NCI-H1694 treated with DMSO at 0.1 percent for 48 hours (cell line): ENCODE data around the gene CPNE4.

Source experiments
- DNase-seq: peaks from one replicate; lab custom pipeline; 2025; lab: John Stamatoyannopoulos, UW

Gene CPNE4

GRCh38 chr3:131881777-131882176, 153.0 kb downstream of the CPNE4 start:
- DNase-seq, result no peak

GRCh38 chr3:131880948-131881347, 153.9 kb downstream of the CPNE4 start:
- DNase-seq, result no peak

GRCh38 chr3:131868203-131868602, 166.6 kb downstream of the CPNE4 start:
- no peak for DNase-seq

GRCh38 chr3:131856171-131856570, 178.6 kb downstream of the CPNE4 start:
- DNase-seq, result no peak

GRCh38 chr3:131850223-131850622, 184.6 kb downstream of the CPNE4 start:
- no peak for DNase-seq

GRCh38 chr3:131849616-131850015, 185.2 kb downstream of the CPNE4 start:
- no peak for DNase-seq

DNA sequence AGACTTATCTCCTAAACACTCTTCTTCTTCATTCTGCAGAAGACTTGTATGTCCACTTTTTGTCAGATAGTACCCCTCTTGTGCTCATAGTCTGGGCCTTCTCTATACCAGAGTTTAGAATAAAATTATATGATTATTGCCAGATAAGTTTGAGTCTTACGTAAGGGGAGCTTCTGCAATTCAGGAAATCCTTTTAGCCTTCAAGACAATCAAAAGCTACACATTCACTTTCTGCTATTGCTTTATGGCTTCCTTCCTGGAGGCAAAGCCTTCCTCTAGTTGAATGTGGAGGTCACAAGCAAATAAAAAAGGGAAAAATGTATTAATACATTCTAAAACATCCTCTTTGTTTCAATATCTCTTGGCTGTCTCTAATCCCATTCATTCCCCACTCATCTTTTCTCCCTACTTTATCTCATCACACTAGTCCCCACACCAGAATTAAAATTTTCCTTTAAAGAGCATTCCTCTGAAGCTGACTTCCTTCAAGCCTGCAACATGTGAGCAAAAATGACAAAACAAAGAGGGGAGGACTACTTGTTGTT, 186.8 kb downstream of the CPNE4 start:
- no peak for DNase-seq

DNA sequence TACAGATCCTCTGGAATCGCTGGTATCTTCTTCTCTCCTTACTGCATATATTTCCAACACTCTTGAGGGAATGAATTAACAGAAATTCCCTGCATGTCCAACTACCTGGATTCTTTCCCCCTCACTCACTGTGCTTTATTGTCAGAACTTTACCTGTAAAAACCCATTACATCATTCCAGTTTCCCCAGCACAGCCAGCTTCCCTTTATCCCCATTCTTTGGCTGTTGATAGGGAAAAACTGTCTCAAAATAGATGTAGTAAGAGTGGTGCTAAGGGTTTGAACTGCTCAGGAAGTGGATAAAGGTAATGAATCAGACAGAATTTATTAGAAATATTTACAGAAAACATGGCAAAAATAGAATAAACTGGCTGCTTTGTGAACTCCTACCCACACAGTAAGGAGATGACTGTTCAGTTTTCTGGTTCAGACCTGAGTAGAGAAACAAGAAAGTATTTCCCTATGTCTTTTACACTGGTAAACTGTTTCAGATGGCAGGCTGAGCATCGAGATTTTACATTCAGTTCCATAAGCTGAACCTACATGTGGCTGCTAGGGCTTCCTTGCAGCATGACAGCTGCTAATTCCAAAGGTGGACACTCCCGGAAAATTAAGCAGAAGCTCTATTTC, 188.4 kb downstream of the CPNE4 start:
- no peak for DNase-seq

DNA sequence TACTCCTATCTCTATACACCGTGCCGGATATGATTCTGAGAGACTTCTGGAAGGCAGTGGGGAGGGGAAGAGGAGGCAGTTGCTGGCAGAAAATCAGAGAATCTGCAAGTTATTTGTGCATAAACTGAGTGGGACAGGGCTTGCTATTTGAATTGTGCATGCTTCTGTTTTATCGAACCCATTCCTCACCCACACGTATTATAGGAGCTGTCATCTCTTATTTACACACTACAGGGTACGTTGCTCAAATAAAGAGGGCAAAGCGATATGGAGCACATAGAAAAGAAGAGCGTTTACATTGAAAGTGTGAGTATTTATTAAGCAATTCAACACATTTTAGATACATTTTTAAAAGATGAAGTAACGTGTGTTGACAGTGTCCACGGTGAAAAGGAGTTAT, 191.6 kb downstream of the CPNE4 start:
- DNase-seq, result no peak

DNA sequence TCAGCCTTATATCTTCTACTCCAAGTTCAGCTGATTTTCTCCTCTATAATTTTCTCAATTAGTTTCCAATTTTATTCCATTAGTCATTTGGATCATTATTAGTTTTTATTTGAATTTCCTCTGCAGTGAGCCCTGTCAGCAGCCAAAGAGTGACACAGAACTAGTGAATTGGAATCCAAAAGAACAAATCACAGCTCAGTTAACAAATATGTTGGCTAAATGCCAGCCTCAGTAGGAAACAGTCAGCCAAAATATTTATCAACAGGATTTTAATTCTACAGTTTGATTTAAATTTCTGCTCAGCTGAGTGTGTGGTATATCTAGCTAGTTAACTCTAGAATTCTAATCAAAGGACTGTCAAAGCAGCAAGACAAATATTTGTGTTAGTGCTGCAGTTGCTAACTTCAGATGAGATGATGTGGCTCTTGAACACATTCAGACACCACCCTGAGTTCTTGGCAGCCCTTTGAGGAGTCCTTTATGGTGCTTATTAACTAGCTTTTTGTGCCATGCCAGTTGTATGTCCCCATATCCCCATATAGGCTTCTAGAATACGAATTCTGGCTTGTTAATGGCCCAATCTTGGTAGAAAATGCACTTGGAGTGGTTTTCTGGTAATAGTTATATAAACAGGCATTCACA, 194.5 kb downstream of the CPNE4 start:
- no peak for DNase-seq

DNA sequence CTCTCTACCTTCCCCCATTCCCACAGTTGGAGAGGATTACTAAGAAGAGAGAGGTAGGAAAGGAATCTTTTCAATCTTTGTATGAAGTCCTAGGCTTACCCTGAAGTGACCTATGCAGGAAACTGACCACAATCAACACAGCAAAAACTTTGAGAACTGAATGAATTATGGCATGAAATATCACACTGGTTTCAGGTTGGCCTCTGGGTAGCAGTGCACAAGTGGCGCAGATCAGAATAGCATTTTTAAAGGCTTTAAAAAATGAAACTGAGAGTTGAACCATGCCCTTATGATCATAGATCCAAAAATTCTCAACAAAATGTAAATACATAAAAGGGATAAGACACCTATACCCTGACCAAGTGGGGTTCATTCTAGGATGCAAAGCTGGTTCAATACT, 198.9 kb downstream of the CPNE4 start:
- DNase-seq, result no peak

DNA sequence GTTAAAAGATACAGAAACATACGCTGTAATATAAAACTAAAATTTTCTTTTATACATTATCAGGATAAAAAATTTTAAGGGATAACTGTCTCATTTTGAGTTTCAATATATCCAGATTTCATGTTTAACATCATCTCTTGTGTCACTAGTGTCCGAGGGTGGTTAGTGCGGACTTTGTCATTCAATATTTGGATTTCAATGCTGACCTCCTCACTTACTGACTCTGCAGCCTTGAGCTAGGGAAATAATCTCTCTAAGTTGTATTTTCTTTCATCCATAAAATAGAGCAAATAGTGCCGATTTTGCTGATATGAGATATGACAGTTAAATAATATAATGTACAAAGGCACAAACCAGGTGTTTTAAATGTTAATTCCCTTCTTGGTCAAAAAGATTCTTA, 203.2 kb downstream of the CPNE4 start:
- DNase-seq, result no peak

DNA sequence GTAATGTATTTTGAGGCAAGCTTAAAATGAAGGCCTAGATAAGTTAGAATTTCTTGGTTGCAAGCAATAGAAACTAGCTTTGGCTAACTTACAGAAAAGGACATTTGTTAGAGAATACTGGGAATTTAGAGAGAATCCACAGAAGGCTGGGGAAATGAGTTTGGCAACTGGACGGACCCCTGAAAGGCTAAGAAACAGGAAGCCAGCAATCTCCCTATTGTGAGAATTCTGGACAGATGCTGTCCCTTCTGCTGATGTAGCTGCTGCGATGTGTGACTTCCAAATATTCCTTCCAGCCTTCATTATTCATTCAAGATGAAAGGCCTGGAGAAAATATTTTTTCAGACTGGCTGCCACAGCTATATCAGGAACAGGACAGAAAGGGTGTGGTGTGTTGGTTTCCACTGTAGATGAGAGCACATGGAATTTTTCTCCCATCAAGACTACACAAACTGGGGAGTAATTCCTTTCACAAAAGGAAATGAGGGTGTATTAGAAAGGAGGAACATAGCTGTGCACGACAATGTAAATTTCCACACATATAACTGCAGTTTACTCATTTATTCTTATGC, 213.5 kb downstream of the CPNE4 start:
- no peak for DNase-seq

GRCh38 chr3:131819381-131820055, 215.3 kb downstream of the CPNE4 start:
- no peak for DNase-seq

DNA sequence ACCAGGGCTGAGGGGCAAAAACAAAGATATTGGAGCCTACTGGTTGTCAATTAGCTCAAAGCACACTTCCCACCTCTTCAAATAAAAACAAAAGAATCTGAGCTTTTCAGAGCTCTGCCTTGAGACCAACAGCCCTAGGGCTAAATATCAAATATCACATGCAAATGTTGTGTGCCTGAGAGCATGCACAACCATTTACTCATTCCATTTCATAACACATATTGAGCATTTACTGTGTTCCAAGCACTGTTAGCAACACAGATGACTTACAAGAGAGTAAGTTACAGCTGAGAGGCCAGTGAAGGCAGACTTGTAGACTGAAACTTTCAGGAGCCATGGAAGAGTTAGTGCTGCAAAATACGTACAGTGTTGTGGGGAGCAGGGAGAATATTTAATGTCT, 222.4 kb downstream of the CPNE4 start:
- DNase-seq, result no peak

- no peak for DNase-seq
Observed at GRCh38 chr3:131811481-131811880, 223.3 kb downstream of the CPNE4 start.

DNA sequence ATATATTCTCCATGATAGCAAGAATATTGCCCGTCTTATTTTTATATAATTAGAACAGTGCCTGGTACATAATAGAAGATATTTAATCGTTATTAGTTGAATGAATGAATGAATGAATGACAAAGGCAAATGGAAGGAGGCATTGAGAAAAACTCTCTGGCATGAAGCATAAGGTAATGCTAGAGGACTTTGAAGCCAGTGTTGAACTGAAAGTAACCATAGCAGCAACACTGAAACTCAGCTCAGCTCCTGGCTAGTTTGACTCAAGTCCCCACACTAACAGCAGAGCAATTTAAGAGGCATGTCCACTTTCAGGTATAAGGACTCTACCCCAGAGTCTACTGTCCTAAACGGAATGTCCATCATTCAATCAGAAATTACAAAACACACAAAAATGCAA, 227.0 kb downstream of the CPNE4 start:
- DNase-seq, result no peak

- DNase-seq, result no peak
Observed at GRCh38 chr3:131806736-131807135, 228.1 kb downstream of the CPNE4 start.

GRCh38 chr3:131804565-131805133, 230.2 kb downstream of the CPNE4 start:
- no peak for DNase-seq

- DNase-seq, result no peak
Observed at GRCh38 chr3:131803113-131803512, 231.7 kb downstream of the CPNE4 start.

DNA sequence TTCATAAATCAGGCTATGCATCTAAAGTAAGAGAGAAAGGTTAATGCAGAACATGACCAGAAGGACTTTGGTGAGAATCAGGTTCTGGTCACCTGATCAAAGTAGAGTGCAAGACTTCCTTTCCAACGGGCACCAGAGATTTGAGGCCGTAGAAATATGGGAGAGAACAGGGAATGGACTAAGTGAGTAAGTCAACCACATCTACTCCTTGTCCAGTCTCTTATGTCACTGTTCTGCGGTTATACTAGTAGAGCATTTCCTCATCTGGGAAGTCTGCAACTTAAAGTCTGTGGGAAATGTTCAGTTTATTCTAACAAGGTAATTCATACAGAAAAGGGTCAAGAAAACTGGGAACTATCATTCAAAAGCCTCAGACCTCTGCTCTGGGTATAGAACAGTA, 232.8 kb downstream of the CPNE4 start:
- no peak for DNase-seq

DNA sequence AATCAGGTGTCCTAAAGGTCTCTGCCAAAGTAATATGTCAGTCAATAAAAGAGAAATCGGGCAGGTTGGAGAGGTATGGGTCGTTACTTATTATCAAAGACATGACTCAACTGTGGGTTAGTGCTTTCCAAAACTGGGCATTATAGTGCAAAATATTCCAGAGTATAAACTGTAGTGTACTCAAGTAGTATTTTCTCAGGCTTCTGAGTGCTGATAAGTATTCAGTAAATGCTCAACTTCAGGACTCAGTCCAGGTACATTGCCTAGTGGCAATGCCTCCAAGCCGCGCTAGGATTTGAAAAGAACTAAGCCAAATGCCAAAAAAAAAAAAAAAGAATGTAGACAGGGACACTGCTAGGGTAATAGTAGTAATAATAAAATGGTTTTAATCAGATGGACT, 233.2 kb downstream of the CPNE4 start:
- DNase-seq, result no peak

- DNase-seq, result no peak
Observed at GRCh38 chr3:131797776-131798175, 237.0 kb downstream of the CPNE4 start.
